Measurements from ENCODE around the gene ATOH8. TPM values are rescaled to one million over a fixed set of nuclear protein-coding genes. Genes with fewer than 3 reads are reported as not detected.

The ATOH8 gene
- polyA plus RNA-seq, 1 donor, result 5.1 TPM

GRCh38 chr2:85779641-85780315 lies 26.0 kb downstream of the ATOH8 start:
- peaks cover 2% of the 10 kb centered on the region for H3K36me3 ChIP-seq (ENCODE audit: control insufficient read depth, insufficient read depth, low read length)
- 83% methylated on average over 1 of the region's 12 CpGs for whole genome bisulfite sequencing (ENCODE audit: insufficient coverage, low lambda C conversion rate)
- H3K4me3 ChIP-seq (ENCODE audit: low read length), result no peak overlapping the region
- H3K9me3 ChIP-seq (ENCODE audit: control insufficient read depth, low read depth, low read length), result no peaks in the 10 kb centered on the region
- H3K4me1 ChIP-seq (ENCODE audit: control insufficient read depth, insufficient read depth, low read length), result no peaks in the 10 kb centered on the region
- H3K27me3 ChIP-seq (ENCODE audit: control insufficient read depth, insufficient read depth, low read length), result no peaks in the 10 kb centered on the region
- no peak overlapping the region for H3K27ac ChIP-seq (ENCODE audit: low read length)
- DNase-seq, result no peak

- Histone ChIP-seq H3K9me3 (ENCODE audit: control insufficient read depth, low read depth, low read length) (no peaks in the 10 kb centered on the region), H3K27ac (ENCODE audit: low read length) (no peak overlapping the region), H3K36me3 (ENCODE audit: control insufficient read depth, insufficient read depth, low read length) (peaks cover 2% of the 10 kb centered on the region), H3K4me1 (ENCODE audit: control insufficient read depth, insufficient read depth, low read length) (no peaks in the 10 kb centered on the region), H3K27me3 (ENCODE audit: control insufficient read depth, insufficient read depth, low read length) (no peaks in the 10 kb centered on the region), H3K4me3 (ENCODE audit: low read length) (no peak overlapping the region)
- no peak for DNase-seq
- WGBS (ENCODE audit: insufficient coverage, low lambda C conversion rate), result no CpG with 5 or more reads among the region's 14 CpGs
Measured at GRCh38 chr2:85780316-85781012, 26.7 kb downstream of the ATOH8 start.

DNA sequence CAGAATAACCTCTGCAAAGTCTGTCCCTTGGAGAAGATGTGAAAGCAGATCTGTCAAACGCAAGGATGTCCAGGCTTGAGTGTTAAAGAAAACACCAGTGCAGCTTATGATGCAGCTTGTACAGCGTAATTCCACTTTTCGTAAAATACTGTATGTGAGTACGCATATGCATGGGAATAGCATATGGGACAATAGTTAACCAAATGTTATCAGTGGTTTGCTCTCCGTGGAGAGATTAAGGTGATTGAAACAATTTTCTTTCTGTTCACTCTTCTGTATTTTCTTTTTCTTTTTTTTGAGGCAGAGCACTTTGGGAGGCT lies 27.2 kb downstream of the ATOH8 start:
- Histone ChIP-seq H3K36me3 (ENCODE audit: control insufficient read depth, insufficient read depth, low read length) (peaks cover 2% of the 10 kb centered on the region), H3K4me3 (ENCODE audit: low read length) (no peak overlapping the region), H3K4me1 (ENCODE audit: control insufficient read depth, insufficient read depth, low read length) (no peaks in the 10 kb centered on the region), H3K27ac (ENCODE audit: low read length) (no peak overlapping the region), H3K9me3 (ENCODE audit: control insufficient read depth, low read depth, low read length) (no peaks in the 10 kb centered on the region), H3K27me3 (ENCODE audit: control insufficient read depth, insufficient read depth, low read length) (no peaks in the 10 kb centered on the region)
- no peak for DNase-seq
- WGBS (ENCODE audit: insufficient coverage, low lambda C conversion rate), result 58% methylated on average over 2 of the region's 5 CpGs

DNA sequence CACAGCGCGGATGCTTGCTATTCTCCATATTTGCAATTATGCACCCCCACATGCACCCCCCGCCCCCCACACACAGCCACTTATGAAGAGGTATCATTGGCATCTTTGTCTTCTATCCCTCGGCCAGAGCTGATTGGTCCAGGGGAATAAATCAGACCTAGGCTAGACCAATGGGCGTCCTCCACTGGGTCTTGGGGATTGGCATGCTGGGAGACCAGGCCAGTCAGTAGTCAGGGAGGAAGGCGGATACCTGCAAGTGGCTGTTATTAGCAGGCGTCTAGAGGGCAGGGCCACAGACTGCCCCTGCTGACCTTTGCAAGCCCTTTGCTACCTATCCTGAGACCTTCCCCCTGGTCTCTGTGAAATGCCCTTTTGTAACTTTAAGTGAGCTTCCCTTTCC lies 30.0 kb downstream of the ATOH8 start:
- Histone ChIP-seq H3K36me3 (ENCODE audit: control insufficient read depth, insufficient read depth, low read length) (peaks cover 6% of the 10 kb centered on the region), H3K4me3 (ENCODE audit: low read length) (no peak overlapping the region), H3K9me3 (ENCODE audit: control insufficient read depth, low read depth, low read length) (no peaks in the 10 kb centered on the region), H3K27ac (ENCODE audit: low read length) (no peak overlapping the region), H3K27me3 (ENCODE audit: control insufficient read depth, insufficient read depth, low read length) (no peaks in the 10 kb centered on the region), H3K4me1 (ENCODE audit: control insufficient read depth, insufficient read depth, low read length) (no peaks in the 10 kb centered on the region)
- no peak for DNase-seq
- WGBS (ENCODE audit: insufficient coverage, low lambda C conversion rate), result no CpG with 5 or more reads among the region's 7 CpGs

DNA sequence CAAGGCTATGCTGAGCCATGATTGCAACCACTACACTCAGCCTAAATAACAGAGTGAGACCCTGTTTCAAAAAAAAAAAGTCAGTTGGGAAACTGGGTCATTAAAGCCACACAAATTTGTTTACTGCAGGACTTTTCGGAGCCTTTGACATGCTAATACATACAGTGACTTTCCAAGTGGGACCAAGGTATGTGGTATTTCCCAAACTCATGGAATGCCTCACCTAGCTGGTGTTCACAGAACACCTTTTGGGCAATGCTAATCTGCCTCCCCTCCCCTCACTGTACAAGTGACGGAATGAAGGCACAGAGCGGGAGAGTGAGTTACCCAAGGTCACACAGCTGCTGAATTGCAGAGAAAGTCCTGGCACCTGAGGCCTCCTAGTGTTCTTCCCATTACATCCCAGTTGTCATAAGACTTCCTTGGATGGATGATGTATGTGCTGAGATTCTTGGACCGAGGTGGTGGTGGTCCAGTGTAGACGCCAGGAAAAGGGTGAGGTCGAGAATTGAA lies 30.7 kb downstream of the ATOH8 start:
- H3K4me3 ChIP-seq (ENCODE audit: low read length), result no peak overlapping the region
- H3K4me1 ChIP-seq (ENCODE audit: control insufficient read depth, insufficient read depth, low read length), result no peaks in the 10 kb centered on the region
- no peaks in the 10 kb centered on the region for H3K27me3 ChIP-seq (ENCODE audit: control insufficient read depth, insufficient read depth, low read length)
- DNase-seq, result no peak
- no peak overlapping the region for H3K27ac ChIP-seq (ENCODE audit: low read length)
- no CpG with 5 or more reads among the region's 6 CpGs for WGBS (ENCODE audit: insufficient coverage, low lambda C conversion rate)
- H3K9me3 ChIP-seq (ENCODE audit: control insufficient read depth, low read depth, low read length), result no peaks in the 10 kb centered on the region
- peaks cover 6% of the 10 kb centered on the region for H3K36me3 ChIP-seq (ENCODE audit: control insufficient read depth, insufficient read depth, low read length)

DNA sequence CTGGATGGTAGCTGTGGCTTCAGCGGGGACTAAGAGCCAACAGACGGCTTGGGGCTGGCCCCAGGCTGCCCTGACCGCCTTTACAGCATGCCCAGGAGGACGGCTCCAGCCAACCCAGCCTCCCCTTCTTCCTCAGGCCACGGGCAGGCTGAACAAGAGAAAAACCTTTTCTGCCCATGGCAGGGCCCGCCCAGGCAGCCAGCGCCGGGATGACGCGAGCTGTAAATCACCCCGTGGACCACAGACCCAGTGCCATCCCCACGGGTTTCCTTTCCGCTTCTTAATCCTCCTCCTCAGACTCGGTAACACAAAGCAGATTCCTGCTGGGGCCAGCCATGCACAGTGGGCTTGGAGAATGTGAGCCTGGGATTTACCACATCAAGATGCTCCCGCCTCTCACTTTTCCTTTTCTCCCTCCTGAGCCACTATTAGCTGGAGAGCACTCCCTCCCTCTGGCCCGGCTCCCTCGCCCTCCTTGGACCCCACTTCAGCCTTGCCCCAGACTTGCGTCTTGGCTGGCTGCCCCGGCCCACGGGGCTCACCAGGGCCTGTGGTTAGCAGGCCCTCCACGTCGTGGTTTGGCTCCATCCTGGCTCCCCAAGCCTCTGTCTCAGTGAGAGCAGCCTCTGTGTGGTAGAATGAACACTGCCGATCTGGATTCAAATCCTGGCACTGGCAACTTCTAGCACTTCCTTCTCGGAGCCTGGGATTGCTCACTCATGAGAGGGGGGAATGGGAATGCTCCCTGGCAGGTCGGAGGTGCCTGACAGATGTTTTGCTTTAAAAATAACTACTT lies 31.4 kb downstream of the ATOH8 start:
- Histone ChIP-seq H3K27me3 (ENCODE audit: control insufficient read depth, insufficient read depth, low read length) (no peaks in the 10 kb centered on the region), H3K36me3 (ENCODE audit: control insufficient read depth, insufficient read depth, low read length) (peaks cover 4% of the 10 kb centered on the region), H3K4me3 (ENCODE audit: low read length) (no peak overlapping the region), H3K27ac (ENCODE audit: low read length) (no peak overlapping the region), H3K4me1 (ENCODE audit: control insufficient read depth, insufficient read depth, low read length) (no peaks in the 10 kb centered on the region), H3K9me3 (ENCODE audit: control insufficient read depth, low read depth, low read length) (no peaks in the 10 kb centered on the region)
- WGBS (ENCODE audit: insufficient coverage, low lambda C conversion rate), result no CpG with 5 or more reads among the region's 25 CpGs
- no peak for DNase-seq

GRCh38 chr2:85785871-85786270 lies 32.1 kb downstream of the ATOH8 start:
- H3K4me3 ChIP-seq (ENCODE audit: low read length), result no peak overlapping the region
- DNase-seq, result no peak
- WGBS (ENCODE audit: insufficient coverage, low lambda C conversion rate), result no CpG with 5 or more reads among the region's 4 CpGs
- no peaks in the 10 kb centered on the region for H3K9me3 ChIP-seq (ENCODE audit: control insufficient read depth, low read depth, low read length)
- peaks cover 4% of the 10 kb centered on the region for H3K36me3 ChIP-seq (ENCODE audit: control insufficient read depth, insufficient read depth, low read length)
- no peak overlapping the region for H3K27ac ChIP-seq (ENCODE audit: low read length)
- no peaks in the 10 kb centered on the region for H3K27me3 ChIP-seq (ENCODE audit: control insufficient read depth, insufficient read depth, low read length)
- no peaks in the 10 kb centered on the region for H3K4me1 ChIP-seq (ENCODE audit: control insufficient read depth, insufficient read depth, low read length)

GRCh38 chr2:85786444-85786843 lies 32.7 kb downstream of the ATOH8 start:
- no peak overlapping the region for H3K4me3 ChIP-seq (ENCODE audit: low read length)
- H3K27me3 ChIP-seq (ENCODE audit: control insufficient read depth, insufficient read depth, low read length), result no peaks in the 10 kb centered on the region
- H3K36me3 ChIP-seq (ENCODE audit: control insufficient read depth, insufficient read depth, low read length), result peaks cover 4% of the 10 kb centered on the region
- WGBS (ENCODE audit: insufficient coverage, low lambda C conversion rate), result no CpG with 5 or more reads among the region's 7 CpGs
- no peaks in the 10 kb centered on the region for H3K9me3 ChIP-seq (ENCODE audit: control insufficient read depth, low read depth, low read length)
- H3K27ac ChIP-seq (ENCODE audit: low read length), result no peak overlapping the region
- H3K4me1 ChIP-seq (ENCODE audit: control insufficient read depth, insufficient read depth, low read length), result no peaks in the 10 kb centered on the region
- DNase-seq, result no peak

GRCh38 chr2:85786865-85787264 lies 33.1 kb downstream of the ATOH8 start:
- WGBS (ENCODE audit: insufficient coverage, low lambda C conversion rate), result no CpG with 5 or more reads among the region's 14 CpGs
- Histone ChIP-seq H3K36me3 (ENCODE audit: control insufficient read depth, insufficient read depth, low read length) (peaks cover 4% of the 10 kb centered on the region), H3K27me3 (ENCODE audit: control insufficient read depth, insufficient read depth, low read length) (no peaks in the 10 kb centered on the region), H3K4me1 (ENCODE audit: control insufficient read depth, insufficient read depth, low read length) (no peaks in the 10 kb centered on the region), H3K9me3 (ENCODE audit: control insufficient read depth, low read depth, low read length) (no peaks in the 10 kb centered on the region), H3K27ac (ENCODE audit: low read length) (no peak overlapping the region), H3K4me3 (ENCODE audit: low read length) (no peak overlapping the region)
- DNase-seq, result no peak

GRCh38 chr2:85787282-85787980 lies 33.6 kb downstream of the ATOH8 start:
- Histone ChIP-seq H3K36me3 (ENCODE audit: control insufficient read depth, insufficient read depth, low read length) (peaks cover 4% of the 10 kb centered on the region), H3K9me3 (ENCODE audit: control insufficient read depth, low read depth, low read length) (no peaks in the 10 kb centered on the region), H3K4me3 (ENCODE audit: low read length) (no peak overlapping the region), H3K4me1 (ENCODE audit: control insufficient read depth, insufficient read depth, low read length) (no peaks in the 10 kb centered on the region), H3K27ac (ENCODE audit: low read length) (no peak overlapping the region), H3K27me3 (ENCODE audit: control insufficient read depth, insufficient read depth, low read length) (no peaks in the 10 kb centered on the region)
- no peak for DNase-seq
- WGBS (ENCODE audit: insufficient coverage, low lambda C conversion rate), result no CpG with 5 or more reads among the region's 8 CpGs
